Endothelial cell of umbilical vein (primary cell): ENCODE measurements around the gene AFDN. TPM values are rescaled to one million over a fixed set of nuclear protein-coding genes. Genes with fewer than 3 reads are reported as not detected.

Experiments
- BruUV-seq: library from RNA; stranded (reverse); fragments of 400-500 nt; replicated peaks from 2 replicates; lab custom pipeline; 2021; lab: Mats Ljungman, UMichigan
- CTCF ChIA-PET: fragments of 300-600, 350-600 bp; sonication (Branson Sonifier 250); formaldehyde crosslinking; loops from one replicate; lab custom pipeline; 2021; ENCODE audit warnings: antibody characterized with exemption, inconsistent platforms; lab: Charles Lee
- POLR2A ChIA-PET: fragments of 300-600, 350-600 bp; sonication (Branson Sonifier 250); formaldehyde crosslinking; loops from one replicate; lab custom pipeline; 2021; ENCODE audit warnings: antibody characterized with exemption, inconsistent platforms; lab: Charles Lee
- DNase-seq: peaks from one replicate; pipeline ENCODE4 v3.0.0-alpha.2; 2011; ENCODE audit warnings: low read depth, low spot score
- FAIRE-seq: peaks from 2 replicates; lab custom pipeline; 2011; peaks lifted over from hg19 to GRCh38; lab: Jason Lieb, UNC
- H2AFZ ChIP-seq: 2 replicates; pipeline ENCODE4 v1.6.0; 2012; ENCODE audit warnings: low read depth, low read length, control low read depth, inconsistent platforms
- H3K27ac ChIP-seq: 2 replicates; pipeline ENCODE4 v1.5.1; 2011; ENCODE audit warnings: low read depth, mild to moderate bottlenecking, control low read depth, low read length, moderate library complexity; ENCODE audit not compliant: insufficient read depth
- H3K27me3 ChIP-seq, 2 experiments: 2 replicates each; pipeline versions ENCODE4 v1.6.0 to v1.6.1; 2011; ENCODE audit warnings: low read length in 2 of 2, mixed read lengths in 1 of 2; ENCODE audit not compliant: control insufficient read depth in 2 of 2, insufficient read depth in 2 of 2
- H3K36me3 ChIP-seq, 2 experiments: 2 replicates in 1 of 2; 3 replicates in 1 of 2; pipeline ENCODE4 v1.5.1; 2011; ENCODE audit warnings: low read length in 2 of 2, mild to moderate bottlenecking in 1 of 2, moderate library complexity in 1 of 2; ENCODE audit not compliant: control insufficient read depth in 2 of 2, insufficient read depth in 2 of 2; ENCODE audit errors: extremely low read depth in 1 of 2
- H3K4me1 ChIP-seq: 3 replicates; pipeline ENCODE4 v1.5.1; 2011; ENCODE audit warnings: mild to moderate bottlenecking, low read length; ENCODE audit not compliant: control insufficient read depth, insufficient read depth; ENCODE audit errors: extremely low read depth
- H3K4me2 ChIP-seq: 2 replicates; pipeline ENCODE4 v1.6.1; 2011; ENCODE audit warnings: low read length, control low read depth, mixed read lengths; ENCODE audit not compliant: insufficient read depth
- H3K4me3 ChIP-seq, 3 experiments: fragments of 200-600 bp in 1 of 3; sonication (generic), shearing (Covaris generic) in 1 of 3; replicated peaks in 1 of 3; 2 replicates each; pipeline ENCODE4 v1.5.1; 2011 to 2016; ENCODE audit warnings: control low read depth in 3 of 3, low read length in 3 of 3, mild to moderate bottlenecking in 2 of 3, inconsistent platforms in 1 of 3, low read depth in 1 of 3, moderate library complexity in 1 of 3; ENCODE audit not compliant: insufficient read depth in 1 of 3
- H3K79me2 ChIP-seq: 2 replicates; pipeline ENCODE4 v1.6.0; 2012; ENCODE audit warnings: low read length, inconsistent platforms; ENCODE audit not compliant: control insufficient read depth, insufficient read depth
- H3K9ac ChIP-seq: replicated peaks from 2 replicates; pipeline ENCODE3; 2011; ENCODE audit warnings: low read length, control low read depth; ENCODE audit not compliant: insufficient read depth; ENCODE audit errors: extremely low read depth
- H3K9me1 ChIP-seq: replicated peaks from 3 replicates; pipeline ENCODE4 v1.6.0; 2011; ENCODE audit warnings: mild to moderate bottlenecking, low read length; ENCODE audit not compliant: control insufficient read depth, insufficient read depth; ENCODE audit errors: extremely low read depth
- H3K9me3 ChIP-seq: replicated peaks from 2 replicates; pipeline ENCODE4 v1.5.1; 2012; ENCODE audit warnings: low read length, inconsistent platforms; ENCODE audit not compliant: control insufficient read depth, insufficient read depth
- H4K20me1 ChIP-seq: replicated peaks from 2 replicates; pipeline ENCODE3; 2011; ENCODE audit warnings: mild to moderate bottlenecking, low read length; ENCODE audit not compliant: control insufficient read depth, insufficient read depth; ENCODE audit errors: extremely low read depth
- CTCF ChIP-seq, 2 donors: IDR thresholded peaks; 1 replicate in 1 of 2; 2 replicates in 1 of 2; pipeline ENCODE4 v1.5.1; 2011; ENCODE audit warnings: low read length in 2 of 2, mild to moderate bottlenecking in 2 of 2, moderate library complexity in 2 of 2, control low read depth in 1 of 2, inconsistent platforms in 1 of 2, low read depth in 1 of 2; ENCODE audit not compliant: insufficient read depth in 1 of 2; ENCODE audit errors: extremely low read depth in 1 of 2
- EZH2 ChIP-seq: IDR thresholded peaks from 2 replicates; pipeline ENCODE4 v1.6.1; 2012; ENCODE audit warnings: borderline replicate concordance, low read depth, mild to moderate bottlenecking, moderate library complexity, low read length, inconsistent platforms; ENCODE audit not compliant: severe bottlenecking
- FOS ChIP-seq: IDR thresholded peaks from 2 replicates; pipeline ENCODE4 v1.6.1; 2011; ENCODE audit warnings: mild to moderate bottlenecking, low read length, moderate library complexity, borderline replicate concordance; ENCODE audit not compliant: insufficient read depth
- GATA2 ChIP-seq: IDR thresholded peaks from 2 replicates; pipeline ENCODE4 v1.7.0; 2011; ENCODE audit warnings: low read depth, mild to moderate bottlenecking, moderate library complexity, mixed read lengths, low read length; ENCODE audit not compliant: insufficient read length, insufficient read depth
- JUN ChIP-seq: IDR thresholded peaks from 2 replicates; pipeline ENCODE4 v1.6.1; 2011; ENCODE audit warnings: borderline replicate concordance, low read depth; ENCODE audit not compliant: insufficient read length, insufficient read depth
- MYC ChIP-seq: IDR thresholded peaks from one replicate; pipeline ENCODE4 v1.6.1; 2011; ENCODE audit warnings: mild to moderate bottlenecking, low read depth, low read length
- POLR2A ChIP-seq: IDR thresholded peaks from 2 replicates; pipeline ENCODE4 v1.6.1; 2012; ENCODE audit warnings: low read depth, mild to moderate bottlenecking, control low read depth, low read length
- POLR2AphosphoS5 ChIP-seq: IDR thresholded peaks from 2 replicates; pipeline ENCODE4 v1.6.1; 2012; ENCODE audit warnings: low read depth, mild to moderate bottlenecking, control low read depth, low read length, moderate library complexity; ENCODE audit not compliant: insufficient read depth
- dilution Hi-C: fragments of 300-500 bp; cut with MboI; formaldehyde crosslinking; loops from one replicate; pipeline ENCODE4 v1.15.0; 2019; ENCODE audit warnings: low sequenced_read_pairs; ENCODE audit not compliant: extremely low pct_ligation_motif_present
- intact Hi-C: fragments of 100-400 bp; cut with micrococcal nuclease; formaldehyde crosslinking; loops from one replicate; pipeline ENCODE4 v1.10.0; 2022
- polyA plus RNA-seq, 4 experiments: library from polyadenylated mRNA; depleted of rRNA in 3 of 4; stranded (reverse) in 3 of 4; unstranded in 1 of 4; fragments of >200 nt; gene quantifications; 2 replicates each; pipeline versions ENCODE4 v1.2.1 to v1.2.3, GENCODE V29; 2011 to 2012; ENCODE audit warnings: missing spikeins in 1 of 4
- total RNA-seq: library from RNA; stranded (reverse); gene quantifications from 2 replicates; pipeline ENCODE4 v1.2.3, GENCODE V29; 2021
- TF ChIP-seq, protein P1 (sequence below): IDR thresholded peaks from 2 replicates; pipeline ENCODE4 v1.6.1; 2011; ENCODE audit not compliant: insufficient read depth, insufficient read length

The AFDN gene
- total and polyA plus RNA-seq, 2 donors (not counting 3 experiments of a cell fraction or from before 2014, with no cell fraction given) = 31.0 to 134 TPM

DNA sequence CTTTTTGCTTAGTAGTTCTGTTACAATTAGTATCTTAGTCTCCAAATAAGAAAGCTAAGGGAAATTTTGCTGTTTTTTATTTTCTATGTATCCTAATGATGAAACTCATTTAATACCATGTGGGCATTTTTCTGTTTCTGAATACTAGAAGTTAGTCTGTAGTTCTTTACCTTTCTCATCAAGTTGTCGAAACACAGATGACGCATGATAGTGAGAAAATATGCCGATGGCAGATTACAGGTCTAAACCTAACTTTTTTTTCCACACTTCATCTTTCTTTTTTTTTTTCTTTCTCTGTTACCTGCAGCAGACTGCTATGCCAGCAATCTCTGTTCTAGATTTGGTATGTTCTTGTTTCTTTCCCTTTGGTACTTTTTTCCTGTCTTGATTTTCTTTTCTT is 127.4 kb downstream of the AFDN start:
- CTCF ChIA-PET = interaction anchor here (1.1 to 1.4 kb wide), 2 partner anchors 16 to 27 kb away, joined by 3 read pairs; no protein-coding TSS in a partner anchor
- no peak overlapping the region for H3K4me3 ChIP-seq
- dilution Hi-C loops (no loop called here), intact Hi-C loops (no loop called here)
- H3K4me1 ChIP-seq = no peaks in the 10 kb centered on the region
- BruUV-seq = no TSS peak
- FAIRE-seq (no peak), DNase-seq (no peak)
- H4K20me1 ChIP-seq = no peaks in the 10 kb centered on the region
- no peaks in the 10 kb centered on the region for H3K27me3 ChIP-seq
- H3K27ac ChIP-seq = no peak overlapping the region
- no peak overlapping the region for H2AFZ ChIP-seq
- POLR2A ChIA-PET = no interaction called here
- H3K9ac ChIP-seq = no peak overlapping the region
- H3K9me1 ChIP-seq = no peaks in the 10 kb centered on the region
- no peak overlapping the region for H3K4me2 ChIP-seq
- no peaks in the 10 kb centered on the region for H3K79me2 ChIP-seq
- H3K9me3 ChIP-seq = no peaks in the 10 kb centered on the region
- peaks cover 9 to 29% of the 10 kb centered on the region in 2 experiments for H3K36me3 ChIP-seq
- TF ChIP-seq GATA2 (no peak), MYC (no peak)

GRCh38 chr6:167956491-167956890 is 129.8 kb downstream of the AFDN start:
- Histone ChIP-seq H3K27ac (no peak overlapping the region), H4K20me1 (no peaks in the 10 kb centered on the region), H3K27me3 (no peaks in the 10 kb centered on the region), H3K36me3 (peaks cover 9 to 13% of the 10 kb centered on the region in 2 experiments), H3K4me2 (no peak overlapping the region), H3K79me2 (no peaks in the 10 kb centered on the region), H2AFZ (no peak overlapping the region), H3K4me1 (no peaks in the 10 kb centered on the region), H3K9ac (no peak overlapping the region), H3K9me1 (no peaks in the 10 kb centered on the region), H3K9me3 (no peaks in the 10 kb centered on the region), H3K4me3 (no peak overlapping the region)
- intact Hi-C loops = no loop called here
- FAIRE-seq (no peak), DNase-seq (no peak)
- TF ChIP-seq FOS (no peak), POLR2A (no peak), EZH2 (no peak), CTCF (IDR thresholded peaks at IDR 0.05; ENCODE audit: extremely low read depth in 1 of 2, insufficient read depth in 1 of 2, low read depth in 1 of 2, low read length in 2 of 2) (no peak), GATA2 (no peak), JUN (no peak), MYC (no peak), POLR2AphosphoS5 (no peak)
- TF ChIP-seq, protein P1, sequence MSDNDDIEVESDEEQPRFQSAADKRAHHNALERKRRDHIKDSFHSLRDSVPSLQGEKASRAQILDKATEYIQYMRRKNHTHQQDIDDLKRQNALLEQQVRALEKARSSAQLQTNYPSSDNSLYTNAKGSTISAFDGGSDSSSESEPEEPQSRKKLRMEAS = no peak
- dilution Hi-C loops = no loop called here
- BruUV-seq = no TSS peak
- ChIA-PET CTCF (no interaction called here), POLR2A (no interaction called here)
